GM18861 (cell line): Measurements from ENCODE around the gene DLX5.
"Not testable (repeated sequence)": the region's sequence is repeated elsewhere in the genome, so short reads cannot be mapped to it uniquely, and the experiment has no call there.

Experiments used
- ATAC-seq: cut with Tn5 transposase; IDR thresholded peaks from one replicate; pipeline ENCODE4 v1.9.1; 2021; ENCODE audit not compliant: unreplicated experiment

Gene DLX5

GRCh38 chr7:97024209-97025129, at the start of gene DLX5:
DLX5 (minus strand) TSS chr7:97024831; CDS start chr7:97024623, 208 bp downstream.
- no peak for ATAC-seq

GRCh38 chr7:97072025-97072424, 47.4 kb upstream of the DLX5 start:
- not testable (repeated sequence) for ATAC-seq

- ATAC-seq = peak; percentile 77
These were observed 40.4 kb upstream of the DLX5 start for GRCh38 chr7:97064972-97065587.

GRCh38 chr7:97064020-97064419, 39.4 kb upstream of the DLX5 start:
- no peak for ATAC-seq

GRCh38 chr7:97043281-97043680, 18.6 kb upstream of the DLX5 start:
- ATAC-seq = no peak

- no peak for ATAC-seq
These were observed 14.9 kb upstream of the DLX5 start for GRCh38 chr7:97039374-97040065.

- not testable (repeated sequence) for ATAC-seq
These were observed 9.7 kb upstream of the DLX5 start for GRCh38 chr7:97034213-97034852.

- ATAC-seq = peak; percentile 82
These were observed 3.0 kb upstream of the DLX5 start for GRCh38 chr7:97027427-97028234.

GRCh38 chr7:97026715-97027426, 2.2 kb upstream of the DLX5 start:
- no peak for ATAC-seq

- no peak for ATAC-seq
These were observed 1.5 kb upstream of the DLX5 start for GRCh38 chr7:97025983-97026714.

GRCh38 chr7:97025130-97025499, 484 bp upstream of the DLX5 start:
- ATAC-seq = no peak

GRCh38 chr7:97022491-97023306, 1.9 kb downstream of the DLX5 start:
- no peak for ATAC-seq

- no peak for ATAC-seq
These were observed 2.7 kb downstream of the DLX5 start for GRCh38 chr7:97021747-97022490.

GRCh38 chr7:97020996-97021746, 3.5 kb downstream of the DLX5 start:
- ATAC-seq = no peak

- no peak for ATAC-seq
These were observed 4.0 kb downstream of the DLX5 start for GRCh38 chr7:97020601-97020995.

GRCh38 chr7:97019710-97020225, 4.9 kb downstream of the DLX5 start:
- ATAC-seq = no peak
